HL-60 (cell line): ENCODE data around the gene ANKS1B.

Source experiments
- DNase-seq, 2 experiments: peaks; one replicate each; pipeline ENCODE4 v3.0.0-alpha.2; 2010 to 2020; ENCODE audit warnings: low read depth in 1 of 2, low spot score in 1 of 2
- H3K27ac ChIP-seq: fragments of 250-450 bp; sonication (Bioruptor Pico); replicated peaks from 2 replicates; pipeline ENCODE4 v1.5.1; 2020; ENCODE audit warnings: mild to moderate bottlenecking, moderate library complexity
- H3K27me3 ChIP-seq: fragments of 250-450 bp; sonication (Bioruptor Pico); 2 replicates; pipeline ENCODE4 v1.5.1; 2021; ENCODE audit warnings: mild to moderate bottlenecking, moderate library complexity; ENCODE audit not compliant: insufficient read depth, poor library complexity, severe bottlenecking
- H3K4me3 ChIP-seq: replicated peaks from 2 replicates; pipeline ENCODE4 v1.5.1; 2011; ENCODE audit warnings: mild to moderate bottlenecking, control low read depth, low read length; ENCODE audit not compliant: insufficient read depth
- CTCF ChIP-seq: IDR thresholded peaks from one replicate; pipeline ENCODE4 v1.5.1; 2011; ENCODE audit warnings: low read length, control low read depth, inconsistent platforms; ENCODE audit not compliant: insufficient read depth
- GABPA ChIP-seq: IDR thresholded peaks from 2 replicates; pipeline ENCODE4 v1.6.1; 2012; ENCODE audit warnings: low read depth
- POLR2AphosphoS5 ChIP-seq: IDR thresholded peaks from 2 replicates; pipeline ENCODE4 v1.6.1; 2012; ENCODE audit warnings: low read depth
- REST ChIP-seq: IDR thresholded peaks from 2 replicates; pipeline ENCODE4 v1.6.1; 2012; ENCODE audit warnings: low read depth; ENCODE audit not compliant: insufficient replicate concordance
- SPI1 ChIP-seq: IDR thresholded peaks from 2 replicates; pipeline ENCODE4 v1.6.1; 2012; ENCODE audit warnings: low read depth, mild to moderate bottlenecking, borderline replicate concordance

ANKS1B gene

GRCh38 chr12:99093166-99093565 is 891.6 kb downstream of the ANKS1B start:
- TF ChIP-seq POLR2AphosphoS5 (no peak), CTCF (no peak), SPI1 (no peak)
- H3K4me3 ChIP-seq = no peak overlapping the region
- DNase-seq = no peak
- H3K27me3 ChIP-seq = no peaks in the 10 kb centered on the region
- no peak overlapping the region for H3K27ac ChIP-seq

GRCh38 chr12:99092100-99092851 is 892.5 kb downstream of the ANKS1B start:
- TF ChIP-seq GABPA (no peak), CTCF (no peak), REST (no peak), SPI1 (no peak), POLR2AphosphoS5 (no peak)
- H3K27ac ChIP-seq = no peak overlapping the region
- H3K4me3 ChIP-seq = no peak overlapping the region
- no peak for DNase-seq
- no peaks in the 10 kb centered on the region for H3K27me3 ChIP-seq

- no peak overlapping the region for H3K4me3 ChIP-seq
- H3K27ac ChIP-seq = no peak overlapping the region
- DNase-seq = no peak
- no peaks in the 10 kb centered on the region for H3K27me3 ChIP-seq
- TF ChIP-seq GABPA (no peak), SPI1 (no peak), CTCF (no peak), REST (no peak), POLR2AphosphoS5 (no peak)
Measured at GRCh38 chr12:99087278-99087677, 897.5 kb downstream of the ANKS1B start.

GRCh38 chr12:99079811-99080210 is 904.9 kb downstream of the ANKS1B start:
- no peak for TF ChIP-seq GABPA
- no peak for TF ChIP-seq REST
- TF ChIP-seq SPI1 = no peak
- no peak for TF ChIP-seq CTCF
- TF ChIP-seq POLR2AphosphoS5 = no peak
- no peak overlapping the region for H3K27ac ChIP-seq
- no peak for DNase-seq
- H3K4me3 ChIP-seq = no peak overlapping the region
- peaks cover 6% of the 10 kb centered on the region for H3K27me3 ChIP-seq
